Central memory CD8-positive, alpha-beta T cell (primary cell): Measurements from ENCODE around the gene ADCY9.
"Not testable (repeated sequence)": the region's sequence is repeated elsewhere in the genome, so short reads cannot be mapped to it uniquely, and the experiment has no call there.

Experiments
- ATAC-seq: fragments of 150-1000 bp; cut with Tn5 transposase; replicated peaks from 2 replicates; pipeline ENCODE4 v1.10.0; 2022; ENCODE audit warnings: mild to moderate bottlenecking, moderate FRiP score, moderate number of reproducible peaks; ENCODE audit not compliant: poor library complexity, severe bottlenecking; ENCODE audit errors: extremely low read depth
- DNase-seq, 2 donors: peaks; one replicate each; pipeline ENCODE4 v3.0.0; 2021; ENCODE audit warnings: low spot score in 2 of 2
- H3K27ac Mint-ChIP-seq: one replicate; pipeline ENCODE4 v1.8.0; 2022; ENCODE audit warnings: low read depth, mild to moderate bottlenecking, moderate library complexity, mixed read lengths
- H3K27me3 Mint-ChIP-seq: one replicate; pipeline ENCODE4 v1.8.0; 2022; ENCODE audit warnings: mixed read lengths
- H3K36me3 Mint-ChIP-seq: one replicate; pipeline ENCODE4 v1.8.0; 2022; ENCODE audit warnings: mild to moderate bottlenecking, moderate library complexity, mixed read lengths; ENCODE audit not compliant: insufficient read depth
- H3K4me1 Mint-ChIP-seq: one replicate; pipeline ENCODE4 v1.8.0; 2022; ENCODE audit warnings: mixed read lengths
- H3K4me3 Mint-ChIP-seq: one replicate; pipeline ENCODE4 v1.8.0; 2022; ENCODE audit warnings: mild to moderate bottlenecking, moderate library complexity, mixed read lengths
- H3K9me3 Mint-ChIP-seq: one replicate; pipeline ENCODE4 v1.8.0; 2022; ENCODE audit warnings: mixed read lengths

ADCY9 gene

DNA sequence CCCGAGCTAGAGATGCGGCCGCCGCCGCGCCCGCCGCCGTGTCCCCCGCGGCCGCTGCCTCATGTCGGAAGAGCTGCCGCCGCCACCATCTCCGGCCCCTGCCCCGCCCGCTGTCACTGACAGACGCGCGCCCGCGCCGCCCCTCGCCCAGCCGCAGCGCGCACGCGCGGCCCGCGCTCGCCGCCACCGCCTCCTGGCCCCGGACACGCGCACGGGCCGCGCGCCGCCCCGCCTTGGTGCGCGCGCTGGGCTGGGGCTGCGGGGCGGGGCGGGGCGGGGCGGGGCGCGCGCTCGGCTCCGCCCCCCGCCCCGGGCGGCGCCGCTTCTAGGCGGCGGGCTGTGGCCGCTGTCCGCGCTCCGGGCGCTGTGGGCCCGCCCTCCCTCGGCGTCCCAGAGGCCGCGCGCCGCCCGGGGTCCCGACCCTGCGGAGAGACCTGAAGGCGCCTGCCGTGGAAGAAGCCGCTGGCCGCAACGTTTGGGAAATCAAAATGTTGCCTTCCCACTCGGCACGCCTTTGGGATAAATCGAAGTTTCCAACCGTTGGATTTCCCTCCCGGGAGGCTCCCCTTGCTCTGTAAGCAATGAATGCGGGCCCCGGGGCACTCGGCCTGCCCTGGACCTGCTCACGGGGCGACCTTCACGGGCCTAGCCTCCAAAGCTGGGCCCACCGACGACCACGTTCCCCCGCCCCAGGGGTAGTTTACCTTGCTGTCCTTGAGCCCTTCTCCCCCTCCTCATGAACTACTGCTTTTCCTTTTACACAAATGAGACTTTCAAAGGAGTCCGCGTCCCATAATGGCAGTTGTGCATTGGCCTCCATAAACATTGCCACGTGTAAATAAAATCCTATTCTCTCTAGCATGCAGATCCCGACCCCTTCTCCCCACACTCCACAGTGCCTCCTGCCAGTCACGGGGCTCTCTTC, at the start of gene ADCY9:
TSS of gene ADCY9 (minus strand) at position 118 of the 925 bp plus-strand sequence. CDS start 1,000 bp downstream, outside the sequence.
- DNase-seq (peak; percentile 44 to 58), ATAC-seq (peak; percentile 58)
- H3K36me3 Mint-ChIP-seq = peaks cover 13% of the 10 kb centered on the region
- peak within 1 kb of the TSS; percentile 85 for H3K4me3 Mint-ChIP-seq
- H3K27me3 Mint-ChIP-seq = no peaks in the 10 kb centered on the region
- no peaks in the 10 kb centered on the region for H3K9me3 Mint-ChIP-seq
- H3K27ac Mint-ChIP-seq = peak within 1 kb of the TSS; percentile 57
- H3K4me1 Mint-ChIP-seq = peaks cover 40% of the 10 kb centered on the region

DNA sequence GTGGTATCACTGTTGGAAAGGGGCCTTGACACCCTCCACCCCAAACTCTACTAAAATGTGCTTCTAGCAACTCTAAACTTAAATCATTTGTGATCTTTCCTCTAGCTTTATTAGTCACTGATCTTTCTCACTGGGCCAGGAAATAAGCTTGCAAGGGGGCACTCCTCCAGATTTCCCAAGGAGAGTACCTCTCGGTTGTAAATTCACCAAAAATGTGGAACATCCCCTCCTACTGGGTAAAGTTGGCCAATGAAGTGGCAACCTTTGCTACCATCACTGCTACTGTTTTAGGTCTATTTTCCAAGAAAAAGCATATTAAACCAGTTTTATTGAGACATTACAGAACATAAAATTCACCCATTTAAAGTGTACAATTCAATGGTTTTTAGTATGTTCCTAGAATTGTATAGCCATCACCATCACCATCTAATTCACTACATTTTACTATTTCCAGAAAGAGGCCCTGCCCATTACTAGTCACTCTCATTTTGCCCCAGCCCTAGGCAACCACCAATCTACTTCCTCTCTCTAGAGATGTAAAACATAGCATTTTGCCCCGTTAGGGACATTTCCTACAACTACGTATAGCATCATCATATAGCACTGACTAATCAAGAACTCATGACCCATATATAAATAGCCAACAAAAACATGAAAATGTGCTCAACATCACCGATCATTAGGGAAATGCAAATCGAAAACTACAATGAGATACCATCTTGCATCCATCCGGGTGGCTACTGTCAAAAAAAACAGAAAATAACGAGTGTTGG, 44.6 kb upstream of the ADCY9 start:
- H3K4me3 Mint-ChIP-seq = no peak overlapping the region
- no peak overlapping the region for H3K27ac Mint-ChIP-seq
- H3K4me1 Mint-ChIP-seq = no peaks in the 10 kb centered on the region
- no peaks in the 10 kb centered on the region for H3K36me3 Mint-ChIP-seq
- H3K27me3 Mint-ChIP-seq = no peaks in the 10 kb centered on the region
- ATAC-seq (no peak), DNase-seq (no peak)
- H3K9me3 Mint-ChIP-seq = no peaks in the 10 kb centered on the region

- Mint-ChIP-seq H3K27me3 (no peaks in the 10 kb centered on the region), H3K9me3 (no peaks in the 10 kb centered on the region), H3K36me3 (no peaks in the 10 kb centered on the region), H3K27ac (no peak overlapping the region), H3K4me1 (no peaks in the 10 kb centered on the region), H3K4me3 (no peak overlapping the region)
- ATAC-seq (no peak), DNase-seq (no peak)
These were observed 43.5 kb upstream of the ADCY9 start for GRCh38 chr16:4159726-4160125.

- Mint-ChIP-seq H3K9me3 (no peaks in the 10 kb centered on the region), H3K4me3 (no peak overlapping the region), H3K4me1 (no peaks in the 10 kb centered on the region), H3K27me3 (no peaks in the 10 kb centered on the region), H3K36me3 (no peaks in the 10 kb centered on the region), H3K27ac (peak overlapping the region; percentile 10)
- no peak for DNase-seq
- no peak for ATAC-seq
These were observed 42.2 kb upstream of the ADCY9 start for GRCh38 chr16:4158143-4159093.

DNA sequence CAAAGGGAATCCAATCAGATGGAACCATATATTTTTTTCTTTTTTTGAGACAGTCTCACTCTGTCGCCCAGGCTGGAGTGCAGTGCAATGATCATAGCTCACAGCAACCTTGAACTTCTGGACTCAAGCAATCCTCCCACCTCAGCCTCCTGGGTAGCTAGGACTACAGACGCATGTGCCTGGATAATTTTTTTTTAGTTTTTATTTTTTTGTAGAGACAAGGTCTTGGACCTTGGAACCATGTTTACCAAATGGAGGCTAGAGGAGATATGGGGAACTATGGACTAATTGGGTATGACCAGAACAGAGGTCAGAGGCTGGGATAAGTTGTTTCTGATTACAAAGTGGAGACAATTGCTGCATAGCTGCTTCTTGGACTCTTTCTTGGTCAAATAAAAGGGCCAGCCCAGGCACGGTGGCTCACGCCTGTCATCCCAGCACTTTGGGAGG, 41.2 kb upstream of the ADCY9 start:
- DNase-seq (no peak), ATAC-seq (no peak)
- Mint-ChIP-seq H3K4me1 (no peaks in the 10 kb centered on the region), H3K27me3 (no peaks in the 10 kb centered on the region), H3K4me3 (no peak overlapping the region), H3K36me3 (no peaks in the 10 kb centered on the region), H3K27ac (no peak overlapping the region), H3K9me3 (no peaks in the 10 kb centered on the region)

GRCh38 chr16:4156503-4156902, 40.3 kb upstream of the ADCY9 start:
- not testable (repeated sequence) for H3K36me3 Mint-ChIP-seq, H3K4me1 Mint-ChIP-seq, DNase-seq, H3K27me3 Mint-ChIP-seq, ATAC-seq, H3K9me3 Mint-ChIP-seq, H3K4me3 Mint-ChIP-seq, H3K27ac Mint-ChIP-seq

GRCh38 chr16:4153364-4153763, 37.1 kb upstream of the ADCY9 start:
- H3K27me3 Mint-ChIP-seq, H3K27ac Mint-ChIP-seq, H3K9me3 Mint-ChIP-seq, H3K4me3 Mint-ChIP-seq, ATAC-seq, DNase-seq, H3K4me1 Mint-ChIP-seq, H3K36me3 Mint-ChIP-seq: not testable (repeated sequence)

DNA sequence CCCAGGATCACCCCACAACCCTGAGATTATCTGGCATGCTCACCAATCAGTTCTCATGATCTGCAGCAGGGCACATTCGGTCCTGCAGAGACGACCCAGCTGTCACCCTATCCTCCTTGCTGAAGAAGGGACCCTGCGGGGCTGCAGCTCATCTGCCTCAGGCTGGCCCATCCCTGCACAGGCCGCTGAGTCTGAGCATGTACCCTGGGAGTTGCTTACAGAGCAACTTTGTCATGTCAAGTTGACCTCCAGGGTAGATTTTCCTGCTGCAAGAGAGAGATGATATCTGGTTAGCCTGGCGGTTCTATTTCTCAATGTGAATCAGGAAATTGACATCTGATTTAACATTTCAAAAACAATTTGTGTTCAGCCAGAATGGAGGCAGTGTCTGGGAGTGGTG, 36.0 kb upstream of the ADCY9 start:
- no peak overlapping the region for H3K4me3 Mint-ChIP-seq
- DNase-seq = no peak
- ATAC-seq = no peak
- no peaks in the 10 kb centered on the region for H3K4me1 Mint-ChIP-seq
- H3K9me3 Mint-ChIP-seq = no peaks in the 10 kb centered on the region
- no peaks in the 10 kb centered on the region for H3K36me3 Mint-ChIP-seq
- no peak overlapping the region for H3K27ac Mint-ChIP-seq
- H3K27me3 Mint-ChIP-seq = peaks cover 8% of the 10 kb centered on the region

DNA sequence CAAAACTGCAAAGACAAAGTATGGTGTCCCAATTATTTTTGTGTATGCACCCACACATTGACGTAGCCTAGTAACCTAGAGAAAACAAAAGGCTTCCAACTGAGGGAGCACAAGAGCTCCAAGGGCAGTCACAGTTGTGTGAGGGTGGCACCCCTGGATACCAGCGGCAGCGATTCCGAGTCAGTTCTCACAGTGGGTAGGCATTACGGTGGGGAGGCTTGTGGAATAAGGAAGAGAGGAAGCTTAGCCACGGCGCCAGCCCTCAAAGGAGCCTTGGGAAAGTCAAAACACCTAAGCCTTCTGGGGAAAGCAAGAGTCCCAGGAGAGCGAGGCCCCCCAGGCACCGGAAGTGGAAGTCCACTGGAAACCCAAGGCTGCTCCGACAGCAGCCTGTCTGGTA, 31.0 kb upstream of the ADCY9 start:
- DNase-seq (no peak), ATAC-seq (no peak)
- H3K4me3 Mint-ChIP-seq = no peak overlapping the region
- no peaks in the 10 kb centered on the region for H3K9me3 Mint-ChIP-seq
- H3K27ac Mint-ChIP-seq = peak overlapping the region; percentile 46
- peaks cover 4% of the 10 kb centered on the region for H3K4me1 Mint-ChIP-seq
- no peaks in the 10 kb centered on the region for H3K36me3 Mint-ChIP-seq
- peaks cover 10% of the 10 kb centered on the region for H3K27me3 Mint-ChIP-seq

GRCh38 chr16:4142268-4142667, 26.0 kb upstream of the ADCY9 start:
- DNase-seq = peak; percentile 19 to 73
- Mint-ChIP-seq H3K36me3 (no peaks in the 10 kb centered on the region), H3K4me1 (peaks cover 5% of the 10 kb centered on the region), H3K4me3 (peak overlapping the region; percentile 46), H3K9me3 (no peaks in the 10 kb centered on the region), H3K27ac (peak overlapping the region; percentile 62), H3K27me3 (peaks cover 2% of the 10 kb centered on the region)
- peak; percentile 100 for ATAC-seq

- Mint-ChIP-seq H3K4me3 (no peak overlapping the region), H3K36me3 (no peaks in the 10 kb centered on the region), H3K4me1 (peaks cover 5% of the 10 kb centered on the region), H3K27ac (no peak overlapping the region), H3K27me3 (no peaks in the 10 kb centered on the region), H3K9me3 (no peaks in the 10 kb centered on the region)
- DNase-seq (no peak), ATAC-seq (no peak)
These were observed 25.4 kb upstream of the ADCY9 start for GRCh38 chr16:4141604-4142003.

DNA sequence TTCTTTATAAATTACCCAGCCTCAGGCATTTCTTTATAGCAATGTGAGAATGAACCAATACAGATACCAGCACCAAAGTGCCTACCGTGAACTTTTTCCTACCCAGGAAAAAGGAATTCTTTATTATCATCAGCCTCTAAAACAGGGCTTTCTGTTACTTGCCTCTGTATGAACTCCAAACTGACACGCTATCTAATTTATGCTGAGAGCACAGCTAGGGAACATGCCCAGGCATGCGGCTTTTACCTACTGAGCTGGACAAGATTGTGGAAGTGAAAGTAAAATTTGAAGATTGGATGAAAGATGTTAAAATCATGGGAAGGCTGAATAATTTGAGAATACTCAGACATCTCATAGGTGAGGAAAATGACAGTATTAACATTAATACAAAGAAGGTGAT, 24.4 kb upstream of the ADCY9 start:
- no peaks in the 10 kb centered on the region for H3K9me3 Mint-ChIP-seq
- no peak overlapping the region for H3K27ac Mint-ChIP-seq
- H3K27me3 Mint-ChIP-seq = no peaks in the 10 kb centered on the region
- H3K4me1 Mint-ChIP-seq = peaks cover 5% of the 10 kb centered on the region
- no peaks in the 10 kb centered on the region for H3K36me3 Mint-ChIP-seq
- H3K4me3 Mint-ChIP-seq = no peak overlapping the region
- DNase-seq (no peak), ATAC-seq (no peak)
